ENCODE data around the gene ZNF574. TPM values are rescaled to one million over a fixed set of nuclear protein-coding genes. Genes with fewer than 3 reads are reported as not detected.

ZNF574 gene
- total and polyA plus RNA-seq, 2 donors (not counting 3 experiments of a cell fraction or from before 2014, with no cell fraction given), result 13.6 to 15.3 TPM

- Histone ChIP-seq H3K36me3 (ENCODE audit: control insufficient read depth in 2 of 2, extremely low read depth in 1 of 2, insufficient read depth in 2 of 2, low read length in 2 of 2) (no peaks in the 10 kb centered on the region), H2AFZ (ENCODE audit: low read depth, low read length) (no peak overlapping the region), H3K4me1 (ENCODE audit: control insufficient read depth, extremely low read depth, insufficient read depth, low read length) (no peaks in the 10 kb centered on the region), H3K9me3 (replicated peaks; ENCODE audit: control insufficient read depth, insufficient read depth, low read length) (no peaks in the 10 kb centered on the region), H3K79me2 (ENCODE audit: control insufficient read depth, insufficient read depth, low read length) (no peaks in the 10 kb centered on the region), H3K27me3 (ENCODE audit: control insufficient read depth in 2 of 2, insufficient read depth in 2 of 2, low read length in 2 of 2) (no peaks in the 10 kb centered on the region), H3K4me2 (ENCODE audit: insufficient read depth, low read length) (no peak overlapping the region), H3K27ac (ENCODE audit: insufficient read depth, low read depth, low read length) (no peak overlapping the region), H3K9ac (replicated peaks; ENCODE audit: extremely low read depth, insufficient read depth, low read length) (no peak overlapping the region), H4K20me1 (replicated peaks; ENCODE audit: control insufficient read depth, extremely low read depth, insufficient read depth, low read length) (no peaks in the 10 kb centered on the region), H3K4me3 (replicated peaks in 1 of 3; ENCODE audit: insufficient read depth in 1 of 3, low read depth in 1 of 3, low read length in 3 of 3) (no peak overlapping the region), H3K9me1 (replicated peaks; ENCODE audit: control insufficient read depth, extremely low read depth, insufficient read depth, low read length) (no peaks in the 10 kb centered on the region)
- POLR2A ChIA-PET, result no interaction called here
- no peak for TF ChIP-seq EZH2 (IDR thresholded peaks at IDR 0.05; ENCODE audit: borderline replicate concordance, low read depth, low read length, severe bottlenecking)
- no peak for TF ChIP-seq GATA2 (IDR thresholded peaks at IDR 0.05; ENCODE audit: insufficient read depth, insufficient read length, low read depth, low read length)
- TF ChIP-seq MYC (IDR thresholded peaks at IDR 0.05; ENCODE audit: low read depth, low read length), result no peak
- no peak for TF ChIP-seq JUN (IDR thresholded peaks at IDR 0.05; ENCODE audit: borderline replicate concordance, insufficient read depth, insufficient read length, low read depth)
- TF ChIP-seq MAX (IDR thresholded peaks at IDR 0.05; ENCODE audit: insufficient read depth, insufficient read length), result no peak
- no peak for TF ChIP-seq POLR2AphosphoS5 (IDR thresholded peaks at IDR 0.05; ENCODE audit: insufficient read depth, low read depth, low read length)
- TF ChIP-seq FOS (IDR thresholded peaks at IDR 0.05; ENCODE audit: borderline replicate concordance, insufficient read depth, low read length), result no peak
- no peak for TF ChIP-seq POLR2A (IDR thresholded peaks at IDR 0.05; ENCODE audit: low read depth, low read length)
- TF ChIP-seq, protein P1, sequence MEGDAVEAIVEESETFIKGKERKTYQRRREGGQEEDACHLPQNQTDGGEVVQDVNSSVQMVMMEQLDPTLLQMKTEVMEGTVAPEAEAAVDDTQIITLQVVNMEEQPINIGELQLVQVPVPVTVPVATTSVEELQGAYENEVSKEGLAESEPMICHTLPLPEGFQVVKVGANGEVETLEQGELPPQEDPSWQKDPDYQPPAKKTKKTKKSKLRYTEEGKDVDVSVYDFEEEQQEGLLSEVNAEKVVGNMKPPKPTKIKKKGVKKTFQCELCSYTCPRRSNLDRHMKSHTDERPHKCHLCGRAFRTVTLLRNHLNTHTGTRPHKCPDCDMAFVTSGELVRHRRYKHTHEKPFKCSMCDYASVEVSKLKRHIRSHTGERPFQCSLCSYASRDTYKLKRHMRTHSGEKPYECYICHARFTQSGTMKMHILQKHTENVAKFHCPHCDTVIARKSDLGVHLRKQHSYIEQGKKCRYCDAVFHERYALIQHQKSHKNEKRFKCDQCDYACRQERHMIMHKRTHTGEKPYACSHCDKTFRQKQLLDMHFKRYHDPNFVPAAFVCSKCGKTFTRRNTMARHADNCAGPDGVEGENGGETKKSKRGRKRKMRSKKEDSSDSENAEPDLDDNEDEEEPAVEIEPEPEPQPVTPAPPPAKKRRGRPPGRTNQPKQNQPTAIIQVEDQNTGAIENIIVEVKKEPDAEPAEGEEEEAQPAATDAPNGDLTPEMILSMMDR (IDR thresholded peaks at IDR 0.05; ENCODE audit: extremely low read depth in 1 of 2, insufficient read depth in 1 of 2, low read depth in 1 of 2, low read length in 2 of 2), result no peak
- CTCF ChIA-PET, result no interaction called here
- BruUV-seq (replicated peaks), result no TSS peak
- DNase-seq (ENCODE audit: low read depth, low spot score) (no peak), FAIRE-seq (no peak)
- dilution Hi-C loops (cut with MboI; ENCODE audit: extremely low pct_ligation_motif_present, low sequenced_read_pairs), result no loop called here
- intact Hi-C loops (cut with micrococcal nuclease), result no loop called here
Observed at GRCh38 chr19:42054205-42054604, 21.8 kb upstream of the ZNF574 start.

All from endothelial cell of umbilical vein (primary cell).